H4 (cell line): ENCODE data around the gene CDC73. TPM values are rescaled to one million over a fixed set of nuclear protein-coding genes. Genes with fewer than 3 reads are reported as not detected.
"Not testable (repeated sequence)": the region's sequence is repeated elsewhere in the genome, so short reads cannot be mapped to it uniquely, and the experiment has no call there.

ENCODE experiments used
- DNase-seq: peaks from one replicate; pipeline ENCODE4 v3.0.0-alpha.2; 2015; ENCODE audit warnings: low spot score
- total RNA-seq: library from RNA; depleted of rRNA; stranded (reverse); fragments of >200 nt; shearing (Covaris generic); gene quantifications from 2 replicates; pipeline ENCODE4 v1.2.3, GENCODE V29; 2014

The CDC73 gene
- total RNA-seq, 1 experiment from 2014 or later, result 16.6 TPM

GRCh38 chr1:193113992-193114332 lies 7.9 kb upstream of the CDC73 start:
- no peak for DNase-seq

GRCh38 chr1:193114485-193115095 lies 7.2 kb upstream of the CDC73 start:
- no peak for DNase-seq

GRCh38 chr1:193115629-193116227 lies 6.1 kb upstream of the CDC73 start:
- peak; percentile 91 for DNase-seq

- DNase-seq, result not testable (repeated sequence)
Measured at GRCh38 chr1:193117167-193117566, 4.7 kb upstream of the CDC73 start.

- DNase-seq, result no peak
Measured at GRCh38 chr1:193118194-193118593, 3.6 kb upstream of the CDC73 start.

- no peak for DNase-seq
Measured at GRCh38 chr1:193118803-193119730, 2.8 kb upstream of the CDC73 start.

GRCh38 chr1:193120604-193121166 lies 1.1 kb upstream of the CDC73 start:
- no peak for DNase-seq

- no peak for DNase-seq
Measured at GRCh38 chr1:193123751-193124150, 1.9 kb downstream of the CDC73 start.

GRCh38 chr1:193125369-193125768 lies 3.5 kb downstream of the CDC73 start:
- no peak for DNase-seq

- no peak for DNase-seq
Measured at GRCh38 chr1:193131266-193131860, 9.5 kb downstream of the CDC73 start.

GRCh38 chr1:193140254-193140653 lies 18.4 kb downstream of the CDC73 start:
- DNase-seq, result no peak

GRCh38 chr1:193141804-193142203 lies 20.0 kb downstream of the CDC73 start:
- DNase-seq, result no peak

GRCh38 chr1:193142409-193142808 lies 20.6 kb downstream of the CDC73 start:
- DNase-seq, result no peak

- DNase-seq, result no peak
Measured at GRCh38 chr1:193143285-193143684, 21.5 kb downstream of the CDC73 start.

GRCh38 chr1:193144361-193144938 lies 22.6 kb downstream of the CDC73 start:
- no peak for DNase-seq

GRCh38 chr1:193144999-193145398 lies 23.2 kb downstream of the CDC73 start:
- no peak for DNase-seq

GRCh38 chr1:193156117-193156821 lies 34.4 kb downstream of the CDC73 start:
- no peak for DNase-seq

- no peak for DNase-seq
Measured at GRCh38 chr1:193156822-193157142, 35.0 kb downstream of the CDC73 start.

- DNase-seq, result no peak
Measured at GRCh38 chr1:193157360-193157759, 35.5 kb downstream of the CDC73 start.

GRCh38 chr1:193176113-193176512 lies 54.3 kb downstream of the CDC73 start:
- no peak for DNase-seq

GRCh38 chr1:193176788-193177187 lies 55.0 kb downstream of the CDC73 start:
- DNase-seq, result no peak
